Measurements from ENCODE around the gene CALM1.

CALM1 gene

GRCh38 chr14:90408713-90409112 lies 11.9 kb downstream of the CALM1 start:
- no peak for DNase-seq (ENCODE audit: low spot score)

GRCh38 chr14:90409209-90409730 lies 12.4 kb downstream of the CALM1 start:
- no peak for DNase-seq (ENCODE audit: low spot score)

GRCh38 chr14:90412058-90412457 lies 15.2 kb downstream of the CALM1 start:
- DNase-seq (ENCODE audit: low spot score) = no peak

- DNase-seq (ENCODE audit: low spot score) = no peak
These were observed 19.9 kb downstream of the CALM1 start for GRCh38 chr14:90416720-90417119.

- no peak for DNase-seq (ENCODE audit: low spot score)
These were observed 21.2 kb downstream of the CALM1 start for GRCh38 chr14:90418053-90418452.

- no peak for DNase-seq (ENCODE audit: low spot score)
These were observed 22.4 kb downstream of the CALM1 start for GRCh38 chr14:90419200-90419599.

GRCh38 chr14:90421001-90421631 lies 24.3 kb downstream of the CALM1 start:
- DNase-seq (ENCODE audit: low spot score) = no peak

GRCh38 chr14:90421632-90422020 lies 24.8 kb downstream of the CALM1 start:
- no peak for DNase-seq (ENCODE audit: low spot score)

GRCh38 chr14:90423166-90423565 lies 26.3 kb downstream of the CALM1 start:
- DNase-seq (ENCODE audit: low spot score) = no peak

- DNase-seq (ENCODE audit: low spot score) = no peak
These were observed 27.2 kb downstream of the CALM1 start for GRCh38 chr14:90424075-90424474.

GRCh38 chr14:90424686-90425372 lies 28.0 kb downstream of the CALM1 start:
- no peak for DNase-seq (ENCODE audit: low spot score)

GRCh38 chr14:90425373-90425879 lies 28.6 kb downstream of the CALM1 start:
- DNase-seq (ENCODE audit: low spot score) = no peak

- no peak for DNase-seq (ENCODE audit: low spot score)
These were observed 29.3 kb downstream of the CALM1 start for GRCh38 chr14:90426031-90426540.

GRCh38 chr14:90426663-90427062 lies 29.8 kb downstream of the CALM1 start:
- DNase-seq (ENCODE audit: low spot score) = no peak

GRCh38 chr14:90427848-90428426 lies 31.1 kb downstream of the CALM1 start:
- DNase-seq (ENCODE audit: low spot score) = no peak

GRCh38 chr14:90428676-90429075 lies 31.8 kb downstream of the CALM1 start:
- no peak for DNase-seq (ENCODE audit: low spot score)

GRCh38 chr14:90429236-90429635 lies 32.4 kb downstream of the CALM1 start:
- no peak for DNase-seq (ENCODE audit: low spot score)

GRCh38 chr14:90429754-90430153 lies 32.9 kb downstream of the CALM1 start:
- DNase-seq (ENCODE audit: low spot score) = no peak

- no peak for DNase-seq (ENCODE audit: low spot score)
These were observed 37.7 kb downstream of the CALM1 start for GRCh38 chr14:90434370-90435020.

- no peak for DNase-seq (ENCODE audit: low spot score)
These were observed 42.0 kb downstream of the CALM1 start for GRCh38 chr14:90438841-90439240.

GRCh38 chr14:90440021-90440451 lies 43.2 kb downstream of the CALM1 start:
- DNase-seq (ENCODE audit: low spot score) = no peak

GRCh38 chr14:90440592-90440991 lies 43.8 kb downstream of the CALM1 start:
- DNase-seq (ENCODE audit: low spot score) = no peak

Data from SK-N-DZ (cell line).